HG02885 (cell line): ENCODE data around the gene NCS1.

Source experiments
- ATAC-seq: cut with Tn5 transposase; IDR thresholded peaks from one replicate; pipeline ENCODE4 v1.9.1; 2021; ENCODE audit warnings: mild to moderate bottlenecking; ENCODE audit not compliant: unreplicated experiment, poor library complexity

The NCS1 gene

GRCh38 chr9:130284690-130285089 is 112.5 kb downstream of the NCS1 start:
- ATAC-seq: no peak

GRCh38 chr9:130285271-130285670 is 113.1 kb downstream of the NCS1 start:
- no peak for ATAC-seq

- ATAC-seq: no peak
Measured at GRCh38 chr9:130286072-130286770, 114.0 kb downstream of the NCS1 start.
